Measurements from ENCODE around the gene CXorf51B.
"Not testable (repeated sequence)": the region's sequence is repeated elsewhere in the genome, so short reads cannot be mapped to it uniquely, and the experiment has no call there.

Gene CXorf51B

DNA sequence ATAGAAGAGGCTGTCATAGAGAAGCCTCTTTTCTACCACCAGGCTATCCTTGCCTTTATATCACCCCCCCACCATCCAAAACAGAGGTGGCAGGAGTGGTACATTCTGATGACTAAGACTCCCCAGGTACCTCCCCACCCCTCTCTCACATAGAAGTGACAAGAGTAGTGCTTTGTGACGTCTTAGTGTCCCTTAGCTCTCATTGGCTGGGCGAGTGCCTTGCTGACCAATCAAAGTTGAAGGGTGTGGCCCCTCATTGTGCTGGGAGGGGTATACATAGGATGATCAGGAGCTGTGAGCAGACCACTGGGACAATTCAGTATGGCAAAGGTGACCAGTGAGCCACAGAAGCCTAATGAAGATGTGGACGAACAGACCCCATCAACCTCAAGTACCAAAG, at the start of gene CXorf51B:
CXorf51B (plus strand) TSS at position 301 of the 400 bp plus-strand sequence; CDS start at position 322, 21 bp downstream.
- not testable (repeated sequence) for H2AFZ ChIP-seq (ENCODE audit: low read length); H4K20me1 ChIP-seq (ENCODE audit: insufficient read depth, low read length); H3K27me3 ChIP-seq (ENCODE audit: insufficient read depth, low read length); H3F3A ChIP-seq (ENCODE audit: insufficient read depth, low read length); H3K27ac ChIP-seq (ENCODE audit: low read depth, low read length, poor library complexity, severe bottlenecking); H3K79me2 ChIP-seq (ENCODE audit: insufficient read depth, low read length); H3K9ac ChIP-seq (ENCODE audit: low read length); H3K9me3 ChIP-seq (ENCODE audit: low read length); H3K4me2 ChIP-seq (ENCODE audit: low read length); H3K4me3 ChIP-seq (ENCODE audit: low read depth, low read length, poor library complexity, severe bottlenecking); H3K4me1 ChIP-seq (ENCODE audit: insufficient read depth, low read length, severe bottlenecking); H3K36me3 ChIP-seq (ENCODE audit: insufficient read depth, low read length); H3K9me2 ChIP-seq (ENCODE audit: low read depth, low read length)

DNA sequence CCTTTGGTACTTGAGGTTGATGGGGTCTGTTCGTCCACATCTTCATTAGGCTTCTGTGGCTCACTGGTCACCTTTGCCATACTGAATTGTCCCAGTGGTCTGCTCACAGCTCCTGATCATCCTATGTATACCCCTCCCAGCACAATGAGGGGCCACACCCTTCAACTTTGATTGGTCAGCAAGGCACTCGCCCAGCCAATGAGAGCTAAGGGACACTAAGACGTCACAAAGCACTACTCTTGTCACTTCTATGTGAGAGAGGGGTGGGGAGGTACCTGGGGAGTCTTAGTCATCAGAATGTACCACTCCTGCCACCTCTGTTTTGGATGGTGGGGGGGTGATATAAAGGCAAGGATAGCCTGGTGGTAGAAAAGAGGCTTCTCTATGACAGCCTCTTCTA, 5.1 kb downstream of the CXorf51B start, which contains the start of gene CXorf51A:
CXorf51A (minus strand) TSS at position 101 of the 400 bp plus-strand sequence; CDS start at position 80, 21 bp downstream.
- not testable (repeated sequence) for H3K9me3 ChIP-seq (ENCODE audit: low read length); H3K27me3 ChIP-seq (ENCODE audit: insufficient read depth, low read length); H3K9me2 ChIP-seq (ENCODE audit: low read depth, low read length); H3K79me2 ChIP-seq (ENCODE audit: insufficient read depth, low read length); H3K4me3 ChIP-seq (ENCODE audit: low read depth, low read length, poor library complexity, severe bottlenecking); H4K20me1 ChIP-seq (ENCODE audit: insufficient read depth, low read length); H3K4me1 ChIP-seq (ENCODE audit: insufficient read depth, low read length, severe bottlenecking); H2AFZ ChIP-seq (ENCODE audit: low read length); H3K9ac ChIP-seq (ENCODE audit: low read length); H3F3A ChIP-seq (ENCODE audit: insufficient read depth, low read length); H3K27ac ChIP-seq (ENCODE audit: low read depth, low read length, poor library complexity, severe bottlenecking); H3K36me3 ChIP-seq (ENCODE audit: insufficient read depth, low read length); H3K4me2 ChIP-seq (ENCODE audit: low read length)

DNA sequence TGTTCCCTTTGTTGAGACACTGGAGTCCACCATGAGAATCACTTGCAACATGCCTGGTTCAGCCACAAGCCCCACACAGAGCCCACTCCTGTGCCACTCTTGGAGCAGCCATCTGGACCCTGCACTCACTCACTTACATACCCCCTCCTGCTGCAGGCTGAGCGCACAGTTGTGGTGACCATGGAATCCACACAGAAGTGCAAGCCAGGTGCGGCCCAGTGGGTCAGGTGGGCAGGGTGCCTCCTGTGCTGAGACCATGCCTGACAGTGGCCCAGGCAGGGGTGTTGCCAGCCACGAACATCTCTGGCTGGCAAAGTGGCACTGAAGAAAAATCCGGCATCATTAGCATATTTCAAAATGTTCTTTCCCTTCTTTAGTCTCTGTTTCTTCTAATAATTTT, 22.4 kb downstream of the CXorf51B start:
- Histone ChIP-seq H3K79me2 (ENCODE audit: insufficient read depth, low read length) (no peaks in the 10 kb centered on the region), H3F3A (ENCODE audit: insufficient read depth, low read length) (no peaks in the 10 kb centered on the region), H2AFZ (ENCODE audit: low read length) (no peak overlapping the region), H3K9ac (ENCODE audit: low read length) (no peak overlapping the region), H3K27ac (ENCODE audit: low read depth, low read length, poor library complexity, severe bottlenecking) (no peak overlapping the region), H4K20me1 (ENCODE audit: insufficient read depth, low read length) (no peaks in the 10 kb centered on the region), H3K4me3 (ENCODE audit: low read depth, low read length, poor library complexity, severe bottlenecking) (no peak overlapping the region), H3K27me3 (ENCODE audit: insufficient read depth, low read length) (no peaks in the 10 kb centered on the region), H3K36me3 (ENCODE audit: insufficient read depth, low read length) (no peaks in the 10 kb centered on the region), H3K9me2 (ENCODE audit: low read depth, low read length) (no peaks in the 10 kb centered on the region), H3K4me2 (ENCODE audit: low read length) (no peak overlapping the region), H3K9me3 (ENCODE audit: low read length) (no peaks in the 10 kb centered on the region), H3K4me1 (ENCODE audit: insufficient read depth, low read length, severe bottlenecking) (no peaks in the 10 kb centered on the region)
- TF ChIP-seq EZH2 (IDR thresholded peaks at IDR 0.05; ENCODE audit: borderline replicate concordance, low read length), result no peak
- TF ChIP-seq, protein P1, sequence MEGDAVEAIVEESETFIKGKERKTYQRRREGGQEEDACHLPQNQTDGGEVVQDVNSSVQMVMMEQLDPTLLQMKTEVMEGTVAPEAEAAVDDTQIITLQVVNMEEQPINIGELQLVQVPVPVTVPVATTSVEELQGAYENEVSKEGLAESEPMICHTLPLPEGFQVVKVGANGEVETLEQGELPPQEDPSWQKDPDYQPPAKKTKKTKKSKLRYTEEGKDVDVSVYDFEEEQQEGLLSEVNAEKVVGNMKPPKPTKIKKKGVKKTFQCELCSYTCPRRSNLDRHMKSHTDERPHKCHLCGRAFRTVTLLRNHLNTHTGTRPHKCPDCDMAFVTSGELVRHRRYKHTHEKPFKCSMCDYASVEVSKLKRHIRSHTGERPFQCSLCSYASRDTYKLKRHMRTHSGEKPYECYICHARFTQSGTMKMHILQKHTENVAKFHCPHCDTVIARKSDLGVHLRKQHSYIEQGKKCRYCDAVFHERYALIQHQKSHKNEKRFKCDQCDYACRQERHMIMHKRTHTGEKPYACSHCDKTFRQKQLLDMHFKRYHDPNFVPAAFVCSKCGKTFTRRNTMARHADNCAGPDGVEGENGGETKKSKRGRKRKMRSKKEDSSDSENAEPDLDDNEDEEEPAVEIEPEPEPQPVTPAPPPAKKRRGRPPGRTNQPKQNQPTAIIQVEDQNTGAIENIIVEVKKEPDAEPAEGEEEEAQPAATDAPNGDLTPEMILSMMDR (IDR thresholded peaks at IDR 0.05; ENCODE audit: low read length), result no peak

DNA sequence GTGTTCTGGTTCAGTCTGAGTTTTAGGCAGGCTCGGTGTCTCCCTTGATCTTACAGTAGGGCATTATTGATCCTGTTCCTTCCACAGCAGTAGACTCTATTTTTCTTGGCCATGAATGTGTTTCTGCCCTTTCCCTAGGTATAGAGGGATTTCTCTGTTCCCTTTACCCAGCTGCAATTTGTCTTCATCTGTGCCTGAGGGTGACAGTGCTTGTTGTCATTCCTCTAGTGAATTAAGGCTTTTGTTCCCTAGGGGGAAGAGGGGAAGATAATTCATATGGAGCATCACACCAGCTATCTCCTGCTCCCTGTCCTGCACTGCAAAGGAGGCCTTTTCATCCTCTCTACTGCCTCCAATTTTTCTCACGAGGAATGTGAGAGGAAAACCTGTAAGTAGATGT, 44.7 kb downstream of the CXorf51B start:
- Histone ChIP-seq H3K9me2 (ENCODE audit: low read depth, low read length) (no peaks in the 10 kb centered on the region), H3K4me2 (ENCODE audit: low read length) (no peak overlapping the region), H3K79me2 (ENCODE audit: insufficient read depth, low read length) (no peaks in the 10 kb centered on the region), H3K27ac (ENCODE audit: low read depth, low read length, poor library complexity, severe bottlenecking) (no peak overlapping the region), H2AFZ (ENCODE audit: low read length) (no peak overlapping the region), H4K20me1 (ENCODE audit: insufficient read depth, low read length) (no peaks in the 10 kb centered on the region), H3K4me1 (ENCODE audit: insufficient read depth, low read length, severe bottlenecking) (no peaks in the 10 kb centered on the region), H3K36me3 (ENCODE audit: insufficient read depth, low read length) (no peaks in the 10 kb centered on the region), H3F3A (ENCODE audit: insufficient read depth, low read length) (no peaks in the 10 kb centered on the region), H3K9me3 (ENCODE audit: low read length) (no peaks in the 10 kb centered on the region), H3K4me3 (ENCODE audit: low read depth, low read length, poor library complexity, severe bottlenecking) (no peak overlapping the region), H3K27me3 (ENCODE audit: insufficient read depth, low read length) (no peaks in the 10 kb centered on the region), H3K9ac (ENCODE audit: low read length) (no peak overlapping the region)
- TF ChIP-seq, protein P1 (IDR thresholded peaks at IDR 0.05; ENCODE audit: low read length), result no peak
- TF ChIP-seq EZH2 (IDR thresholded peaks at IDR 0.05; ENCODE audit: borderline replicate concordance, low read length), result no peak
